ENCODE measurements around the gene DCP1A.
"Not testable (repeated sequence)": the region's sequence is repeated elsewhere in the genome, so short reads cannot be mapped to it uniquely, and the experiment has no call there.

DNA sequence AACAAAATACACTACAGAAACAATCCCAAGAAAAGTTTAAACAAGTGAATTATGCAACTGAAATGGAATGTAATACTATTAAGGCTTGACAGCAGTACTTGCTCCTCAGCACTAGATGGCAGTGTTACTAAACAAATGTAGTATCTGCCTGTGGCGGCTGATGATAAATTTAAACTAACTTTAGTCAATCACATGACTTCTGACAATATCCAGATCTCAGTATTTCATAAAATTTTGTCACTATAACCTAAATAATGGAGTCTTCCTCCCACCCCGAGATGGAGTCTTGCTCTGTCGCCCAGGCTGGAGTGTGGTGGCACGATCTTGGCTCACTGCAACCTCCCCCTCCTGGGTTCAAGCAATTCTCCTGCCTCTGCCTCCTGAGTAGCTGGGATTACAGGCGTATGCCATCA is 47.7 kb downstream of the DCP1A start:
- TF ChIP-seq, protein P1, sequence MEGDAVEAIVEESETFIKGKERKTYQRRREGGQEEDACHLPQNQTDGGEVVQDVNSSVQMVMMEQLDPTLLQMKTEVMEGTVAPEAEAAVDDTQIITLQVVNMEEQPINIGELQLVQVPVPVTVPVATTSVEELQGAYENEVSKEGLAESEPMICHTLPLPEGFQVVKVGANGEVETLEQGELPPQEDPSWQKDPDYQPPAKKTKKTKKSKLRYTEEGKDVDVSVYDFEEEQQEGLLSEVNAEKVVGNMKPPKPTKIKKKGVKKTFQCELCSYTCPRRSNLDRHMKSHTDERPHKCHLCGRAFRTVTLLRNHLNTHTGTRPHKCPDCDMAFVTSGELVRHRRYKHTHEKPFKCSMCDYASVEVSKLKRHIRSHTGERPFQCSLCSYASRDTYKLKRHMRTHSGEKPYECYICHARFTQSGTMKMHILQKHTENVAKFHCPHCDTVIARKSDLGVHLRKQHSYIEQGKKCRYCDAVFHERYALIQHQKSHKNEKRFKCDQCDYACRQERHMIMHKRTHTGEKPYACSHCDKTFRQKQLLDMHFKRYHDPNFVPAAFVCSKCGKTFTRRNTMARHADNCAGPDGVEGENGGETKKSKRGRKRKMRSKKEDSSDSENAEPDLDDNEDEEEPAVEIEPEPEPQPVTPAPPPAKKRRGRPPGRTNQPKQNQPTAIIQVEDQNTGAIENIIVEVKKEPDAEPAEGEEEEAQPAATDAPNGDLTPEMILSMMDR (conservative IDR thresholded peaks at IDR 0.05; ENCODE audit: low read depth in 2 of 2): peak; percentile 78 to 95
- TF ChIP-seq EZH2phosphoT487, JUNB (IDR thresholded peaks at IDR 0.05; ENCODE audit: unreplicated experiment): not testable (repeated sequence)

Measured in GM23338 (cell line).